ENCODE data around the gene METTL1.
A peak's percentile ranks its signal among the peaks of the same experiment; 100 is the strongest.

METTL1 gene

GRCh38 chr12:57767876-57768275 is 4.0 kb downstream of the METTL1 start:
- Histone ChIP-seq H3K36me3 (ENCODE audit: insufficient read depth, low read length) (no peaks in the 10 kb centered on the region), H3K9me3 (ENCODE audit: control insufficient read depth, insufficient read depth, low read length) (no peaks in the 10 kb centered on the region), H3K4me1 (ENCODE audit: insufficient read depth, low read length) (no peaks in the 10 kb centered on the region; the same call in 1 of the 2 replicates), H3K9ac (ENCODE audit: low read depth, low read length) (no peak overlapping the region)

- Histone ChIP-seq H3K36me3 (ENCODE audit: insufficient read depth, low read length) (no peaks in the 10 kb centered on the region), H3K9me3 (ENCODE audit: control insufficient read depth, insufficient read depth, low read length) (no peaks in the 10 kb centered on the region), H3K4me1 (ENCODE audit: insufficient read depth, low read length) (no peaks in the 10 kb centered on the region; the same call in 1 of the 2 replicates), H3K9ac (ENCODE audit: low read depth, low read length) (no peak overlapping the region; the same call in 1 of the 2 replicates)
Measured at GRCh38 chr12:57767305-57767698, 4.6 kb downstream of the METTL1 start.

- H3K9me3 ChIP-seq (ENCODE audit: control insufficient read depth, insufficient read depth, low read length): no peaks in the 10 kb centered on the region
- no peaks in the 10 kb centered on the region; the same call in 1 of the 2 replicates for H3K4me1 ChIP-seq (ENCODE audit: insufficient read depth, low read length)
- H3K36me3 ChIP-seq (ENCODE audit: insufficient read depth, low read length): no peaks in the 10 kb centered on the region
- H3K9ac ChIP-seq (ENCODE audit: low read depth, low read length): peak within 1 kb of the TSS; percentile 50; the same call in 1 of the 2 replicates
Measured at GRCh38 chr12:57766464-57767304, 5.2 kb downstream of the METTL1 start, which contains the start of gene CYP27B1. CYP27B1 (minus strand) TSS chr12:57767078; CDS start chr12:57767041, 37 bp downstream.

GRCh38 chr12:57765698-57766463 is 6.0 kb downstream of the METTL1 start:
- H3K4me1 ChIP-seq (ENCODE audit: insufficient read depth, low read length): no peaks in the 10 kb centered on the region
- H3K9me3 ChIP-seq (ENCODE audit: control insufficient read depth, insufficient read depth, low read length): no peaks in the 10 kb centered on the region
- peak overlapping the region; percentile 50; the same call in 1 of the 2 replicates for H3K9ac ChIP-seq (ENCODE audit: low read depth, low read length)
- H3K36me3 ChIP-seq (ENCODE audit: insufficient read depth, low read length): no peaks in the 10 kb centered on the region

- peak overlapping the region; percentile 50 for H3K9ac ChIP-seq (ENCODE audit: low read depth, low read length)
- no peaks in the 10 kb centered on the region for H3K4me1 ChIP-seq (ENCODE audit: insufficient read depth, low read length)
- H3K9me3 ChIP-seq (ENCODE audit: control insufficient read depth, insufficient read depth, low read length): no peaks in the 10 kb centered on the region
- H3K36me3 ChIP-seq (ENCODE audit: insufficient read depth, low read length): no peaks in the 10 kb centered on the region
Measured at GRCh38 chr12:57765003-57765697, 6.8 kb downstream of the METTL1 start.

DNA sequence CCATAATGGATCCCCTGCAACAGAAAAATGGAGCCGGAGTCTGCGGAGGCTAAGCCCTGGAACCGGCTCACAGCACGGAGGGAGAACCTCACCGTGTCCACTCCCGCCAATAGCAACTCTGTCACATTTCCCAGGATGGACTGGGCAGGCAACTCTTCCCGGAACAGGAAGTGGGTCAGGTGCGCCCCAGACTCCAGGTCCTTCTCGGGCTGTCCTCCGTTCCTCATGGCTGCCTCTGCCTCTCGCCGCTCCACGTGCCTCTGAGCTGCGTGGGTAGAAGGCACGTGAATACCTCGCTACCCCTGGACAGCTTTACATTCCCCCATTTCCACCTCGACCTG is 7.3 kb downstream of the METTL1 start:
- Histone ChIP-seq H3K4me1 (ENCODE audit: insufficient read depth, low read length) (no peaks in the 10 kb centered on the region), H3K9me3 (ENCODE audit: control insufficient read depth, insufficient read depth, low read length) (no peaks in the 10 kb centered on the region), H3K9ac (ENCODE audit: low read depth, low read length) (peak overlapping the region; percentile 50; the same call in 1 of the 2 replicates), H3K36me3 (ENCODE audit: insufficient read depth, low read length) (no peaks in the 10 kb centered on the region)

DNA sequence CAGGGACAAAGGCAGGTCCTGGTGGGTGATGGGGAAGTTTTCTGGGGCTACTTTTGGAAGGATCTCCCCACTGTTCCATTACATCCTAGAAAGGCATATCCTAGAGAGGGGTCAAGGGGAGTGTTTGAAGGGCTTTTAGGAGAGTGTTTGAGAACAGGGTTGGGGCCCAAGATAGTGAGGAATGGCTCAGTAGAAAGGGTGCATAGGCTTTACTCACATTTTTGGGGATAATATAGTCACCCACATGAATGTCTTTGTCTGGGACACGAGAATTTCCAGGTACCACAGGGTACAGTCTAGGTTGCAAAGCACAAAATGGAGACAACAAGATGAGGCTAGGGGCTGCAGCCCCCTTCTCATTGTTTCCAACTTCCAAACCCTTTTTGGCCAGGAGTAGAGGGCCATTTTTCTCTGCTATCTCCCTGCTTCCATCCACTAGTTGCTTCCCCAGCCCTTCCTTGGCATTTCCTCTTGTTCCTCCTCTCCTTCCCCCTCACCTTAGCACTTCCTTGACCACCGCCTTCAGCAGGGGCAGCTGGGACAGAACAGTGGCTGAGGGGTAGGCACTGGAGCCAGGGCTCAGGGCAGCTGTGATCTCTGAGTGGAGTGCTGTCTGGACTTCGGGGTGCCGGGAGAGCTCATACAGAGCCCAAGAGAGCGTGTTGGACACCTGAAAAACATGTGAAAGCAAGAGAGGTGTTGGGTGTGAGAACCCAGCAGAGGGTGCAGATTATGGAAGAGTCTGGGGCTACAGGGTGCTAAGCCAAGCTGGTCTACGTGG is 7.8 kb downstream of the METTL1 start:
- H3K9ac ChIP-seq (ENCODE audit: low read depth, low read length): peak overlapping the region; percentile 50; the same call in 1 of the 2 replicates
- no peaks in the 10 kb centered on the region for H3K4me1 ChIP-seq (ENCODE audit: insufficient read depth, low read length)
- H3K36me3 ChIP-seq (ENCODE audit: insufficient read depth, low read length): no peaks in the 10 kb centered on the region
- no peaks in the 10 kb centered on the region for H3K9me3 ChIP-seq (ENCODE audit: control insufficient read depth, insufficient read depth, low read length)

DNA sequence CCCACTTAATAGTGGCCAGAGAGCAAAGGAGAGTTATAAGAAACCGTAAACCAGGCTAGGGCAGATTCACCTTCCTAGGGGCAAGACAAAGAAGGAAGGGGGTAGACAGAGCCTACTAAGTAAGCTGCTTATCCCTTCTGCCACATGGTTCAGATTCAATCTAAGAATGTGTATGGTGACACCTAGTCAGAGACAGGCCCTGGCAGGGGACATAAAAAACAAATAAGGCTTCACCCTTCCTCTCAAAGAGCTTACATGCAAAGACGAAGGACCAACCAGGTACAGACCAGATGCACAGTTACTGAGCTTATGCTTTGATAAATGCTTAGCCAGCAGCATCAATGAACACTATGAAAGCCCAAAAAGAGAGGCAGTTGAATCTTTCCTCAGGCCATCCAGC is 9.4 kb downstream of the METTL1 start:
- no peaks in the 10 kb centered on the region for H3K4me1 ChIP-seq (ENCODE audit: insufficient read depth, low read length)
- H3K9me3 ChIP-seq (ENCODE audit: control insufficient read depth, insufficient read depth, low read length): no peaks in the 10 kb centered on the region
- H3K9ac ChIP-seq (ENCODE audit: low read depth, low read length): no peak overlapping the region
- H3K36me3 ChIP-seq (ENCODE audit: insufficient read depth, low read length): no peaks in the 10 kb centered on the region

GRCh38 chr12:57761391-57761998 is 10.4 kb downstream of the METTL1 start:
- no peaks in the 10 kb centered on the region for H3K36me3 ChIP-seq (ENCODE audit: insufficient read depth, low read length)
- no peaks in the 10 kb centered on the region for H3K4me1 ChIP-seq (ENCODE audit: insufficient read depth, low read length)
- H3K9me3 ChIP-seq (ENCODE audit: control insufficient read depth, insufficient read depth, low read length): no peaks in the 10 kb centered on the region
- no peak overlapping the region for H3K9ac ChIP-seq (ENCODE audit: low read depth, low read length)

DNA sequence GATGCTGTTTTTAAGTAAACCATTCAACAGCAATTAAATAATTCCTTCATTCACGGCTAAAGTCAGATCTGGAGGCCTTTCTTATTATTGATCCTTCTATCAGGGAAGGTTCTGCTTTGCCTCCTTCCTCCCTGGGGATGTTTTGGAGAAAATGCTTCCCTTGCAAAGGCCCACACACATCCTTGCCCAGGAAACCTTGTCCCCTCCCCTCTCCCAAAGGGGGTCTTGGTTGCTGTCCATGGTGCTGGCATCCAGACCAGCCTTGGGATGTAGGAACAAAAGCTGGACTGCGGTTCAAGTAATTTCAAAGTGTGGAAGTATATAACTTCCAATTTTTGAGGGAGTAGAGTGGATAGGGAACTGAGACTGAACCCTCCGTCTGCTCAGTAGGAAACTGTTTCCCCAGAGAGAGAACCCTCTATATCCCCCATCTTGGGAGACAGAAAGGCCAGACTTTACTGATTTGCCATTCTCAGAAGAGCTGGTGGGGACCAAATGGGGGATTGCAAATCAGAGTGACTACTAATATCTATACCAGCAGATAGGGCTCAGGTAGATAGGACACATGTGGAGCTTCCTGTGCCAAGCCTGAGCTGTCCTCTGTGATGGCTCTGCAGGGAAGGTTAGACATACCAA is 11.4 kb downstream of the METTL1 start:
- Histone ChIP-seq H3K36me3 (ENCODE audit: insufficient read depth, low read length) (no peaks in the 10 kb centered on the region), H3K4me1 (ENCODE audit: insufficient read depth, low read length) (no peaks in the 10 kb centered on the region), H3K9ac (ENCODE audit: low read depth, low read length) (no peak overlapping the region), H3K9me3 (ENCODE audit: control insufficient read depth, insufficient read depth, low read length) (no peaks in the 10 kb centered on the region; the same call in 1 of the 2 replicates)

- Histone ChIP-seq H3K9me3 (ENCODE audit: control insufficient read depth, insufficient read depth, low read length) (no peaks in the 10 kb centered on the region; the same call in 1 of the 2 replicates), H3K36me3 (ENCODE audit: insufficient read depth, low read length) (no peaks in the 10 kb centered on the region)
Measured at GRCh38 chr12:57759360-57759980, 12.4 kb downstream of the METTL1 start.

GRCh38 chr12:57758552-57759359 is 13.1 kb downstream of the METTL1 start:
- Histone ChIP-seq H3K4me1 (ENCODE audit: insufficient read depth, low read length) (peaks cover 2% of the 10 kb centered on the region; the same call in 1 of the 2 replicates), H3K9me3 (ENCODE audit: control insufficient read depth, insufficient read depth, low read length) (no peaks in the 10 kb centered on the region; the same call in 1 of the 2 replicates), H3K36me3 (ENCODE audit: insufficient read depth, low read length) (no peaks in the 10 kb centered on the region), H3K9ac (ENCODE audit: low read depth, low read length) (no peak overlapping the region)

More at GRCh38 chr12:57759360-57759980, 12.4 kb downstream of the METTL1 start:
- H3K4me1 ChIP-seq (ENCODE audit: insufficient read depth, low read length): no peaks in the 10 kb centered on the region
- H3K9ac ChIP-seq (ENCODE audit: low read depth, low read length): no peak overlapping the region
